ENCODE measurements around the gene CALR3. TPM values are rescaled to one million over a fixed set of nuclear protein-coding genes. Genes with fewer than 3 reads are reported as not detected.
A peak's percentile ranks its signal among the peaks of the same experiment; 100 is the strongest.
"Not testable (repeated sequence)": the region's sequence is repeated elsewhere in the genome, so short reads cannot be mapped to it uniquely, and the experiment has no call there.

The CALR3 gene
- total RNA-seq, 1 donor from 2014 or later: not detected

GRCh38 chr19:16522559-16523377, 26.8 kb upstream of the CALR3 start:
- no peak for DNase-seq

- DNase-seq: no peak
These were observed 25.8 kb upstream of the CALR3 start for GRCh38 chr19:16521715-16522289.

- no peak for DNase-seq
These were observed 25.1 kb upstream of the CALR3 start for GRCh38 chr19:16520986-16521624.

- no peak for DNase-seq
These were observed 24.4 kb upstream of the CALR3 start for GRCh38 chr19:16520074-16520973.

- no peak for DNase-seq
These were observed 23.3 kb upstream of the CALR3 start for GRCh38 chr19:16519230-16519687.

- DNase-seq: peak; percentile 10
These were observed 22.7 kb upstream of the CALR3 start for GRCh38 chr19:16518483-16519229.

- no peak for DNase-seq
These were observed 22.1 kb upstream of the CALR3 start for GRCh38 chr19:16518061-16518460.

GRCh38 chr19:16516923-16517610, 21.1 kb upstream of the CALR3 start:
- DNase-seq: no peak

- DNase-seq: no peak
These were observed 20.4 kb upstream of the CALR3 start for GRCh38 chr19:16516381-16516780.

- DNase-seq: no peak
These were observed 18.5 kb upstream of the CALR3 start for GRCh38 chr19:16514383-16515019.

- DNase-seq: not testable (repeated sequence)
These were observed 16.6 kb upstream of the CALR3 start for GRCh38 chr19:16512611-16513010.

GRCh38 chr19:16509141-16510061, 13.4 kb upstream of the CALR3 start:
- no peak for DNase-seq

- no peak for DNase-seq
These were observed 12.6 kb upstream of the CALR3 start for GRCh38 chr19:16508546-16508945.

- DNase-seq: no peak
These were observed 11.0 kb upstream of the CALR3 start for GRCh38 chr19:16506961-16507360.

- DNase-seq: not testable (repeated sequence)
These were observed 10.2 kb upstream of the CALR3 start for GRCh38 chr19:16506161-16506560.

GRCh38 chr19:16504271-16504670, 8.3 kb upstream of the CALR3 start:
- no peak for DNase-seq

GRCh38 chr19:16497837-16498236, 1.9 kb upstream of the CALR3 start:
- no peak for DNase-seq

- no peak for DNase-seq
These were observed 1.1 kb upstream of the CALR3 start for GRCh38 chr19:16497042-16497441.

- peak; percentile 54 for DNase-seq
These were observed 631 bp upstream of the CALR3 start for GRCh38 chr19:16496613-16496983.

- not testable (repeated sequence) for DNase-seq
These were observed 9.5 kb downstream of the CALR3 start for GRCh38 chr19:16486476-16486875.
